H1 (cell line): ENCODE measurements around the gene NAP1L3. TPM values are rescaled to one million over a fixed set of nuclear protein-coding genes. Genes with fewer than 3 reads are reported as not detected.

ENCODE experiments used
- CBX8 ChIP-seq: fragments of 300-800, 300-1000 bp; sonication (generic); IDR thresholded peaks from 2 replicates; pipeline ENCODE4 v1.7.1; 2016; ENCODE audit warnings: low read depth, low read length, borderline replicate concordance
- CHD2 ChIP-seq: IDR thresholded peaks from 2 replicates; pipeline ENCODE4 v1.6.1; 2012; ENCODE audit warnings: low read length, improper control_type of control experiment
- CREB1 ChIP-seq: IDR thresholded peaks from 2 replicates; pipeline ENCODE4 v1.6.1; 2012; ENCODE audit warnings: inconsistent platforms
- CTBP2 ChIP-seq: IDR thresholded peaks from 2 replicates; pipeline ENCODE4 v1.7.0; 2011; ENCODE audit warnings: borderline replicate concordance, mild to moderate bottlenecking, moderate library complexity, mixed read lengths, low read length; ENCODE audit not compliant: insufficient read depth, insufficient read length
- EGR1 ChIP-seq: IDR thresholded peaks from 2 replicates; pipeline ENCODE4 v1.6.1; 2011; ENCODE audit warnings: low read depth, low read length, borderline replicate concordance
- FOSL1 ChIP-seq: IDR thresholded peaks from 2 replicates; pipeline ENCODE4 v1.6.1; 2011; ENCODE audit warnings: mild to moderate bottlenecking, low read depth, low read length, moderate library complexity; ENCODE audit not compliant: insufficient read depth
- HDAC2 ChIP-seq, 2 experiments: fragments of 300-600 bp in 1 of 2; sonication (generic) in 1 of 2; IDR thresholded peaks; 2 replicates each; pipeline ENCODE4 v1.6.1; 2011 to 2012; ENCODE audit warnings: low read depth in 2 of 2, low read length in 2 of 2, mild to moderate bottlenecking in 2 of 2, moderate library complexity in 2 of 2, borderline replicate concordance in 1 of 2, inconsistent platforms in 1 of 2
- JUND ChIP-seq: IDR thresholded peaks from 2 replicates; pipeline ENCODE4 v1.6.1; 2011; ENCODE audit warnings: mild to moderate bottlenecking, improper control_type of control experiment, low read length
- KDM1A ChIP-seq: fragments of 200-600, 300-600 bp; sonication (generic); IDR thresholded peaks from 2 replicates; pipeline ENCODE4 v1.7.1; 2016; ENCODE audit warnings: mild to moderate bottlenecking, low read length, borderline replicate concordance
- KDM4A ChIP-seq: IDR thresholded peaks from one replicate; pipeline ENCODE4 v1.7.1; 2012; ENCODE audit warnings: low read depth, mild to moderate bottlenecking, moderate library complexity, low read length, inconsistent platforms; ENCODE audit not compliant: severe bottlenecking
- NANOG ChIP-seq: IDR thresholded peaks from 2 replicates; pipeline ENCODE4 v1.6.1; 2011; ENCODE audit warnings: low read length, low read depth, mild to moderate bottlenecking, inconsistent platforms; ENCODE audit not compliant: insufficient read depth, poor library complexity, severe bottlenecking
- POLR2AphosphoS5 ChIP-seq: IDR thresholded peaks from 2 replicates; pipeline ENCODE4 v1.6.1; 2011; ENCODE audit warnings: low read depth, low read length
- POU5F1 ChIP-seq: IDR thresholded peaks from 2 replicates; pipeline ENCODE4 v1.6.1; 2011; ENCODE audit warnings: low read depth, mild to moderate bottlenecking, low read length, moderate library complexity
- RBBP5 ChIP-seq: IDR thresholded peaks from 2 replicates; pipeline ENCODE4 v1.7.1; 2012; ENCODE audit warnings: low read depth, mild to moderate bottlenecking, inconsistent platforms, low read length, moderate library complexity, borderline replicate concordance
- RXRA ChIP-seq: IDR thresholded peaks from 2 replicates; pipeline ENCODE4 v1.6.1; 2011; ENCODE audit warnings: low read depth, mild to moderate bottlenecking, low read length, moderate library complexity; ENCODE audit not compliant: insufficient read depth
- SIRT6 ChIP-seq: IDR thresholded peaks from one replicate; pipeline ENCODE4 v1.7.1; 2012; ENCODE audit warnings: low read length, inconsistent platforms
- SIX5 ChIP-seq: IDR thresholded peaks from 2 replicates; pipeline ENCODE4 v1.6.1; 2011; ENCODE audit warnings: mild to moderate bottlenecking, low read depth, low read length
- SP1 ChIP-seq: IDR thresholded peaks from 2 replicates; pipeline ENCODE4 v1.6.1; 2011; ENCODE audit warnings: low read depth, low read length
- SP4 ChIP-seq: IDR thresholded peaks from 2 replicates; pipeline ENCODE4 v1.6.1; 2012; ENCODE audit warnings: low read length, inconsistent platforms
- SUZ12 ChIP-seq: fragments of 200-600 bp; sonication (generic); IDR thresholded peaks from 2 replicates; pipeline ENCODE4 v1.6.1; 2012; ENCODE audit warnings: mild to moderate bottlenecking, inconsistent platforms, low read length, moderate library complexity, mixed read lengths
- TAF1 ChIP-seq: IDR thresholded peaks from 2 replicates; pipeline ENCODE4 v1.6.1; 2011; ENCODE audit warnings: mild to moderate bottlenecking, low read depth, low read length
- YY1 ChIP-seq: IDR thresholded peaks from 2 replicates; pipeline ENCODE4 v1.6.1; 2011; ENCODE audit warnings: low read depth, mild to moderate bottlenecking, low read length
- polyA plus RNA-seq, 7 experiments: library from polyadenylated mRNA; depleted of rRNA in 3 of 7; stranded (reverse) in 5 of 7; unstranded in 2 of 7; fragments of >200 nt in 5 of 7; fragments of 200-250 nt in 2 of 7; gene quantifications; 1 replicate in 5 of 7; 2 replicates in 1 of 7; 4 replicates in 1 of 7; pipeline versions ENCODE4 v1.2.1 to v1.2.3, GENCODE V29; 2011 to 2013; ENCODE audit warnings: missing spikeins in 2 of 7, mixed read lengths in 2 of 7
- total RNA-seq: library from RNA; stranded (reverse); fragmentation: NEBNext Ultra II Directional; extraction: Animal tissue kit (Norgen Biotek cat#: 25700); gene quantifications from 2 replicates; pipeline ENCODE4 v1.2.1, GENCODE V29; 2021
- TF ChIP-seq, protein P1 (sequence below): IDR thresholded peaks from 2 replicates; pipeline ENCODE4 v1.6.1; 2012; ENCODE audit warnings: low read length, inconsistent platforms

NAP1L3 gene
- total and polyA plus RNA-seq, 2 of the 8 experiments (the other 6 are each of a cell fraction or from before 2014, with no cell fraction given), result 17.3 to 58.8 TPM

DNA sequence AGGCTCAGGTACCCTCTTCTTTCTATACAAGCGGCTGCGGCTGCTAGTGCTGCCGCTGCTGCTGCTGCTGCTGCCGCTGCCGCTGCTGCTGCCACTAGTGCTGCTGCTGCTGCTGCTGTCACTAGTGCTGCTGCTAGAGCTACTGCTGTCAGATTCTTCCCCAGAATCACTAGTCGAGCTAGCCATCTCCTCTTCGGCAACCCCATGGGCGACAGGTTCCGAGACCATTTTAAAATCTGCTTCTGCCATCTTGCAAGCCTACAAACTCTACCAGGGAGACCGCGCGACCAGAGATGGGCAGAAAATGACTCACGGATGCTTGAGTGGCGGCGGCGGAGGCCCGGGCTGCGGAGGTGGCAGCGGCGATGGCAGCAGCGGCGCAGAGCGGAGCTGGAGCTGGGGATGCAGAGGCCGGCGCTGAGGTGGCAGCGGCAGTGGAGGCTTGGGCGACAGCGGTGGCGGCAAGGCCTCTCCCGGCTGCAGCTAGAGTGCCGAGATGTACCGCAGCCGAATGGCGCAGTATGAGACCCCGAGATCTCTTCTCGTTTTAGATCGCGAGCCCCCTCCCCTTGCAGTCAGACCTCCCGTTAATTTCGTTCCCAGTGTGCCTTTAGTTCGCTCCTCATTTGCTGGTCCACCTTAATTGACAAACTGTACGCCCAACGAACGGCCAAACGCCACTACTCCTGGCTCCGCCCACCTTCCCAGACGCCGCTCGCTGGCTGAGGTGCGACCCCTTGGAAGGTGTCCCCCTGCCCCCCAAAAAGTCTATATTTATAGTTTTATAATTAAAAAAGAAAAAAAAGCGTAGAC, at the start of gene NAP1L3 (continued):
- TF ChIP-seq HDAC2 (IDR thresholded peaks at IDR 0.05; ENCODE audit: borderline replicate concordance in 1 of 2, low read depth in 2 of 2, low read length in 2 of 2) (no peak), RXRA (no peak), CHD2 (peak; percentile 79), FOSL1 (no peak), NANOG (no peak), SP4 (no peak), TAF1 (peak; percentile 70), SIRT6 (no peak), SIX5 (no peak), EGR1 (no peak), POLR2AphosphoS5 (peak; percentile 64; the same call in 1 of the 2 replicates), RBBP5 (peak; percentile 69; the same call in 1 of the 2 replicates), YY1 (peak; percentile 6; the same call in 1 of the 2 replicates), JUND (no peak), SUZ12 (no peak), KDM1A (no peak), POU5F1 (no peak), SP1 (peak; percentile 67; the same call in 1 of the 2 replicates), CTBP2 (no peak), CREB1 (no peak), CBX8 (no peak), KDM4A (peak; percentile 40)
- TF ChIP-seq, protein P1, sequence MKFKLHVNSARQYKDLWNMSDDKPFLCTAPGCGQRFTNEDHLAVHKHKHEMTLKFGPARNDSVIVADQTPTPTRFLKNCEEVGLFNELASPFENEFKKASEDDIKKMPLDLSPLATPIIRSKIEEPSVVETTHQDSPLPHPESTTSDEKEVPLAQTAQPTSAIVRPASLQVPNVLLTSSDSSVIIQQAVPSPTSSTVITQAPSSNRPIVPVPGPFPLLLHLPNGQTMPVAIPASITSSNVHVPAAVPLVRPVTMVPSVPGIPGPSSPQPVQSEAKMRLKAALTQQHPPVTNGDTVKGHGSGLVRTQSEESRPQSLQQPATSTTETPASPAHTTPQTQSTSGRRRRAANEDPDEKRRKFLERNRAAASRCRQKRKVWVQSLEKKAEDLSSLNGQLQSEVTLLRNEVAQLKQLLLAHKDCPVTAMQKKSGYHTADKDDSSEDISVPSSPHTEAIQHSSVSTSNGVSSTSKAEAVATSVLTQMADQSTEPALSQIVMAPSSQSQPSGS, result no peak
